HL-60/S4 treated with phorbol 12-myristate 13-acetate at 8.2 ng/mL for 4 days and 3 days (cell line): ENCODE measurements around the gene MARCOL.
"Not testable (repeated sequence)": the region's sequence is repeated elsewhere in the genome, so short reads cannot be mapped to it uniquely, and the experiment has no call there.

Experiments used
- in situ Hi-C: fragments of 300-500 bp; cut with MboI; formaldehyde crosslinking; loops from 2 replicates; pipeline ENCODE4 v1.15.0; 2022; ENCODE audit warnings: low sequenced_read_pairs

The MARCOL gene

DNA sequence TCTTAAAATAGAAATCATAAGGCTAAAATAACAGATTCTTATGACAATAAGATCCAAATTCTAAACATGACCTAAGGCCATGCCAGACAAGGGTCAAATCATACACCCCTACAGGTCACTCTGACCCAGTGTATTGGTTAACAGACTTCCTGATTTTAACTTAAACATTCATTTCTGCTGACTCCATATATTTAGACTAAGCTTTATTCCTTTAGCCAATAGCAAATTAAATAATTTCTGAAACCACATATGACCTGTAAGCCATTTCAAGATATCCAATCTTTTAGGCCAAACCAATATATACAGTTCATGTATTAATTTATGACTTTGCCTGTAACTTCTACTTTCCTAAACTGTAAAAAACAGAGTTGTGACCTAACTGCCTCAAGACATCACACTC is 22.9 kb downstream of the MARCOL start:
- in situ Hi-C loops: no loop called here

DNA sequence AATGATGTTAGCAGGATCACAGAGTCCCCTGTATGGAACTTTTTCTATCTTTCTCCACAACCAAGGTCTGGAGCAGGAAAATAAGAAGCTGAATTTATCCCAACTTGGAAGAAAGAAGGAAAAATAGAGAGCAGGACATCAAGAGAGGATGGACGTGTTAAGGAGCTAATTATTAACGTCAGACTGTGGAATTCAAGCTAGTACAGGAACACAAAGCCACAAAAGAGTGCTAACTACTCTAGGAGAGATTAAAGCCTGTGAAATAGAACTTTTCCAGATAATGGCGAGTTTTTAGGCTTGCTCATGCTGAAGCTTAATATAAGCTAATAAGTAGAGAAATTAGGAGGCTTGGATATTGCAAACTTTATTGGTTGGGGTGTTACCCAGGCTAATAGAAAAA is 29.6 kb downstream of the MARCOL start:
- in situ Hi-C loops: no loop called here

DNA sequence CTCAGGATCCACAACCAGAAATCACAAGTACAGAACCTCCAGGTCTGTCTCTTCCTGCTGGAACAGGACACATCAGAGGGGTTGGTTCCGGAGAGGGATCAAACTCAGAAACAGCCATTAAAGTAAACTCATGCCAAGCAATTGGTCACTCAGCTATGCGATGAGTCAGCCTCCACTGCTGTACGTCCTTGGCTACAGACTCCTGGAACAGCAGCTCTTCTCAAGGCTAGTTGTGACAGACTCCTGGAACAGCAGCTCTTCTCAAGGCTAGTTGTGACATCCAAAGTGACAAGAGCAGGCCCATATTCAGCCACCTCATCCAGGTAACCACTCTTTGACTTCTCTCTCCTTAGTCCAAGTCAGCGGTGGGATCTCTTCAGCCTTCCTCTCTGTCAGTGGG is 30.2 kb downstream of the MARCOL start, which contains the start of gene SPINK13:
SPINK13 (plus strand) TSS at position 229 of the 400 bp plus-strand sequence. CDS start 1,279 bp downstream, outside the sequence.
- in situ Hi-C loops: no loop called here

DNA sequence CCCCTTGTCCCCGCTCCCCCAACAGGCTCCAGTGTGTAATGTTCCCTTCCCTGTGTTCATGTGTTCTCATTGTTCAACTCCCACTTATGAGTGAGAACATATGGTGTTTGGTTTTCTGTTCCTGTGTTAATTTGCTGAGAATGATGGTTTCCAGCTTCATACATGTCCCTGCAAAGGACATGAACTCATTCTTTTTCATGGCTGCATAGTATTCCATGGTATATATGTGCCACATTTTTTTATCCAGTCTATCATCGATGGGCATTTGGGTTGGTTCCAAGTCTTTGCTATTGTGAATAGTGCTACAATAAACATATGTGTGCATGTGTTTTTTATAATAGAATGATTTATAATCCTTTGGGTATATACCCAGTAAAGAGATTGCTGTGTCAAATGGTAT is 36.8 kb downstream of the MARCOL start:
- in situ Hi-C loops: not testable (repeated sequence)

DNA sequence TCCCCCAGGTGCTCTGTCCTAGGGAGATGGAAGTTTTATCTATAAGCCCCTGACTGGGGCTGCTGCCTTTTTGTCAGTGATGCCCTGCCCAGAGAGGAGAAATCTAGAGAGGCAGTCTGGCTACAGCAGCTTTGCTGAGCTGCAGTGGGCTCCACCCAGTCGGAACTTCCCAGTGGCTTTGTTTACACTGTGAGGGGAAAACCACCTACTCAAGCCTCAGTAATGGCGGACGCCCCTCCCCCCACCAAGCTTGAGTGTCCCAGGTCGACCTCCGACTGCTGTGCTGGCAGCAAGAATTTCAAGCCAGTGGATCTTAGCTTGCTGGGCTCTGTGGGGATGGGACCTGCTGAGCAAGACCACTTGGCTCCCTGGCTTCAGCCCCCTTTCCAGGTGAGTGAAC is 42.6 kb downstream of the MARCOL start:
- in situ Hi-C loops: not testable (repeated sequence)

DNA sequence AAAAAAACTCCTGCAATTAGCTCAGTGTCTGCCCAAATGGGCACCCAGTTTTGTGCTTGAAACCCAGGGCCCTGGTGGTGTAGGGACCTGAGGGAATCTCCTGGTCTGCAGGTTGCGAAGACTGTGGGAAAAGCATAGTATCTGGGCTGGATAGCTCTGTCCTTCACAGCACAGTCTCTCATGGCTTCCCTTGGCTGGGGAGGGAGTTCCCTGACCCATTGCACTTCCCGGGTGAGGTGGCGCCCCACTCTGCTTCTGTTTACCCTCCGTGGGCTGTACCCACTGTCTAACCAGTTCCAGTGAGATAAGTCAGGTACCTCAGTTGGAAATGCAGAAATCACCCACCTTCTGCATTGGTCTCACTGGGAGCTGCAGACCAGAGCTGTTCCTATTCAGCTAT is 43.0 kb downstream of the MARCOL start:
- in situ Hi-C loops: not testable (repeated sequence)

DNA sequence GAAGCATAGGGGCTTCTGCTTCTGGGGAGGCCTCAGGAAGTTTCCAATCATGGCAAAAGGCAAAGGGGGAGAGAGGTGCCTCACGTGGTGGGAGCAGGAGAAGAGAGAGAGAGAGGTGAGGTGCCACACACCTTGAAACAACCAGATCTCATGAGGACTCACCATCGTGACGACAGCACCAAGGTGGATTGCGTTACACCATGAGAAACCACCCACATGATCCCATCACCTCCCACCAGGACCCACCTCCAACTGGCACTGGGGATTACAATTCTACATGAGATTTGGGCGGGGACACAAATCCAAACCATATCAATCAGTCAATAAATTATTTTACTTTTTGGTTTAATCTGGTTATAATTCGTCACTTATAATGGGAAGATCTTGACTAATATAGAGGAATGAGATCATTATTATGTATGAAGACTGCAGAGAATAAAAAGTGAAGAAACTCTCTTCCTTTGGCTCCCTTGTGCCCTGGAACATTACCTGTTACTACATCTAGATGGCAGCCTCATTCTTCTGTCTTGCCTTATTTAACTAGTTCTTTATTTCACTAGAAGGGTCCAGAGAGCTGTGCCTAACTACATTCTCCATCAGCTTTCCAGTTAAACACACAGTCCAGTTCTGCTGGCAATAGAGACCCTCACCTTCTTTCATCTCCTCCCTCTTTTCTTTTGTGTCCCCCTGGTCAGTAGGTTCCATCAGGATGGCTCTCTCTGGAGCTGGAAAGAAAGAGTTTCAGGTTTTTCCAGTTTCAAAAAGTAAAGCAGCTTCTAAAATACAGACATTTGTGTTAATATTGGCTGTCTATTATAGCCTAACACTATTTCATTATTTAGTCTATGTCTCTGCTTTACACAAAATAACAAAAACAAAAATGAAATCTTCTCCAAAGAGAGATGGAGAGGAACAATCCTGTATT is 52.2 kb downstream of the MARCOL start:
- in situ Hi-C loops: no loop called here
